Peyer's patch (tissue), 4 donors: ENCODE data around the gene TRIM46.

Experiments
- CTCF ChIP-seq, 6 experiments: fragments of 450-650 bp in 4 of 6; fragments of 200-600 bp in 2 of 6; sonication (generic) in 1 of 6; IDR thresholded peaks; one replicate each; pipeline ENCODE4 v1.5.1; 2017 to 2019; ENCODE audit warnings: antibody characterized with exemption in 6 of 6, mild to moderate bottlenecking in 3 of 6, moderate library complexity in 1 of 6
- POLR2A ChIP-seq, 2 donors: fragments of 450-650 bp; IDR thresholded peaks; one replicate each; pipeline ENCODE4 v1.5.1; 2017; ENCODE audit warnings: antibody characterized with exemption in 2 of 2, mild to moderate bottlenecking in 2 of 2, moderate library complexity in 2 of 2

DNA sequence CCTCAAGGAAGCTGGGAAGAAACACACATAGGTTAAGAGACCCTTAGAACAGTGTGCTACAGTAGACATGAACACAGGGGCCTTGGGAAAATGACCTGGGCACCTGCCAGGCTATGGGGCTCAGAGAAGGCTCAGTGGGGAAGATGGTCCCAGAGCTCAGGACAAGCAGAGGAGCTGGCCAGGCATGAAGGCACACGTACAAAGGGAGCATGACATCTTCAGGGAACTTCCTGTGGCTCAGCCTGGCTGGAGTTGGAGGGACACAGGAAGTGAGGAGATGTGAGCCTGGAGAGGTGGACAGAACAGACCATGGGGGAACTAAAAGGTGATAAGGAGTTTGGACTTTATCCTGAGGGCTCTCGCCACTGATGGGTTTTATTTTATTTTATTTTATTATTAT lies 41.8 kb upstream of the TRIM46 start:
- TF ChIP-seq CTCF (IDR thresholded peaks at IDR 0.05) = no peak
- TF ChIP-seq POLR2A (IDR thresholded peaks at IDR 0.05) = no peak
